ENCODE results near the gene ST6GALNAC2.
"Not testable (repeated sequence)": the region's sequence is repeated elsewhere in the genome, so short reads cannot be mapped to it uniquely, and the experiment has no call there.

Gene ST6GALNAC2

DNA sequence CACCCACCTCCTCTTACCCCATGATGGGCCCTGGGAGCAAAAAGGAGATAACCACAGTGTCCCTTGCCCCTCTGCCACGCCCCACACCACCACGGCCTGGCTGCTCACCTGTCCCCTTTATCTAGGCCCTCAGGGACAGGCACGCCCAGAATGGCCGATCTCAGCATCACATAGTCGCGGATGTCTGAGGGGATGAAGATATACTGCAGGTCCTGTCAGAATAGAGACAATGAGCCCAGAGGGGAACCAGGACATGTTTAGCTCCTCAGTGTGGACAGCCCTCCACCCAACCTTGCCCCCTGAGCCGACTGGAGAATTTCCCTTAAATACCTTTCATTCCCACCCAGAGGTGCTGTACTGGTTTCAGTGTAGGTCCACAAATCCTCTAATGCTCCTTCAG is 15.2 kb downstream of the ST6GALNAC2 start:
- no peak for DNase-seq (ENCODE audit: low read depth)

DNA sequence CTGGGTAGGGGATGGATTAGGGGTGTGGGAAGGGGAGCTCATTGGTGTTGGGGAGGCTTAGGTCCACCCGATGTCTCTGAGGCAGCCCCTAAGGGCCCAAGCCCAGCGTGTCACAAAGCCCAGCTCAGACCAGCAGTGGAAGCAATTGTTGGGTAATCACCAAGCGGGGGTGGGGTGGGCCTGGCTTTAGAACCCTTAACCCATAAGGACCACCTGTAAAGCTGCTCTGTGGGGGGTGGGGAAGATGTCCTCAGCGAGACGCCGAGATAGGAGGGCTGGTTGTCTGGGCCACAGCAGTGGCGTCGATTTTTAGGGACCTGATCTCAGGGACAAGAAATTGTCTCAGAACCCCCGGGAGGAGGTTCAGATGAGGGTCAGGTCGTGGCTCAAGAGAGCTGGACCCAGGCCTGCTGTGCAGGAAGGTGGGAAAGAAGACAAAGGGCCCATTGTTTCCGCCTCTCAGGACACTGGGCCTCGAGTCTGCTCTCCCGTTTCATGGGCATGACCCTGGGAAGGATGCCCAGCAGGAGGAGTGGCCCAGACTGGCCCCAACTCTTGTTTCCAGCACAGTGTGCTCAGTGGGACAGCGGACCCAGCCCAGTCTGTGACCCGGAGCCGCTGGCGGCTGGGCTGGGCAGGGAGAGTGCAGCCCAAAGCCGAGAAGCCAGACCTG is 15.9 kb downstream of the ST6GALNAC2 start:
- no peak for DNase-seq (ENCODE audit: low read depth)

- no peak for DNase-seq (ENCODE audit: low read depth)
Measured at GRCh38 chr17:76568811-76569221, 16.8 kb downstream of the ST6GALNAC2 start.

GRCh38 chr17:76567634-76568432 is 17.8 kb downstream of the ST6GALNAC2 start:
- no peak for DNase-seq (ENCODE audit: low read depth)

DNA sequence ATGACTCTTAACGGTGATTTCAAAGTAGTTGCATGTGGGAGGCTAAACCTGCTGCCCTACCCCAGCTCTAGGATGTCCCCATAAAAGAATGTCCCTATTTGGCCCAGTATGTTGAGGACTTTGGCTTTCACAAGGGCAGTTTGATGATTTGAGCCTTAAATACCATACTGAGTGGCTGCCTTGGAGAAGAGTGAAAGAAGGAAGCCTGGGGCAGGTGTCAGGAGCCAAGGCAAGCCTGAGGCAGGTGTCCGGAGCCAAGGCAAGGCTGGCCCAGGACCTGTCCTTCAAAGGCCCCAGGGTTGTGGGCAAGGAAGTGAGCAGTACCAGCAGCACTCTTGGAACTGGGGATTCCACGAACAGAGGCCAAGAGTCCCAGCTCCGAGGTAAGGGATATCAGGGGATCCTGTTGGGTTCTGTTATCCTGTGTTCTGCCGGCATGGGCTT is 18.6 kb downstream of the ST6GALNAC2 start:
- DNase-seq (ENCODE audit: low read depth) = no peak

DNA sequence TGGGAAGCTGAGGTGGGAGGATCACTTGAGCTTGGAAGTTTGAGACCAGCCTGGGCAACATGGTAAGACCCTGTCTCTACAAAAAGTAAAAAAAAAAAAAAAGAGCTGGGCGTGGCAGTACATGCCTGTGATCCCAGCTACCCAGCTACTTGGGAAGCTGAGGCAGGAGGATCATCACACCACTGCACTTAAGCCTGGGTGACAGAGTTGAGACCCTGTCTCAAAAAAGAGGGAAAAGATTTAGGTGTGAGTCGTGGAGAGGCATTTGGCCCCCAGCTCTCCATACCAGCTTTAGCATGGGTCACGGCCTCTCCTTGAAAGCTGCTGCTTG is 19.1 kb downstream of the ST6GALNAC2 start:
- DNase-seq (ENCODE audit: low read depth) = no peak

DNA sequence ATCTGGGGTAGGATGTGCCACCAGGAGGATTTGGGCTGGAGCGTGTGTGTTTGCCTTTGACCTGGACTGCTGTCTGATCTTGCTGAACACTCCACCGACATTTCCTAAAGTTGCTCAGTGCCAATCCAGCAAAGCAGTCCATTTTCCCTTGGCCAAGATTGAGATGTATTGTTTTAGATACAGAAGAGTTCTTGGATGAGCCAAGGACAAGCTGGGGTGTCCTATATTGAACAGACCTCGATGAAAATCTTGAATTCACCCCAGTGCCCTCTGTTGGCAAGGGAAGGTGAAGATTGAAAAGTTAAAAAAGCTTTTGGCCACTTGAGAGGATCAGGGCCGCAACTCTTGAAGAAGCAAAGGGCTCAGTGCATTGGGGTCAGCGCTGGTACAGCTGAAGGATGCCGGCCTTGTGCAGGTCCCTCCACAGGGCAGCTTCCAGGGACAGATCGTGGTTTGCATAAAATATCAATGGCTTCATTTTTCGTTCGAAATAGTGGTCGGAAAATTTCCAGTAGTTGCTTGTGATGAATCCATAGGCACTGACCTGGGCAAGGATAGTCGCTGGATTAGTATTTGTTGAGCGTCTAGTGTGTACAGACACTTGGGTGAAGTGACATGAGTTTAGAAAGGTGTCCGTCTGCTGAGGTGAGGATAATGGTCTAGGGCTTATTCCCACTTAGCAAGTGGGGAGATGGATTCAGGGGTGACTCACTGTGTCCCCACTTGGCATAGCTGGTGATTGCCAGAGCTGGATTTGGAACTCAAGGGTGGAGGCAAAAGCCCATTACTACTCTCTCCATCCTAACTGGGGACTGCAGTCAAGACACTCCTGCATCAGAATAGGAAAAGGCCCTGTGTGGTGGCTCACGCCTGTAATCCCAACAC is 19.7 kb downstream of the ST6GALNAC2 start:
- no peak for DNase-seq (ENCODE audit: low read depth)

DNA sequence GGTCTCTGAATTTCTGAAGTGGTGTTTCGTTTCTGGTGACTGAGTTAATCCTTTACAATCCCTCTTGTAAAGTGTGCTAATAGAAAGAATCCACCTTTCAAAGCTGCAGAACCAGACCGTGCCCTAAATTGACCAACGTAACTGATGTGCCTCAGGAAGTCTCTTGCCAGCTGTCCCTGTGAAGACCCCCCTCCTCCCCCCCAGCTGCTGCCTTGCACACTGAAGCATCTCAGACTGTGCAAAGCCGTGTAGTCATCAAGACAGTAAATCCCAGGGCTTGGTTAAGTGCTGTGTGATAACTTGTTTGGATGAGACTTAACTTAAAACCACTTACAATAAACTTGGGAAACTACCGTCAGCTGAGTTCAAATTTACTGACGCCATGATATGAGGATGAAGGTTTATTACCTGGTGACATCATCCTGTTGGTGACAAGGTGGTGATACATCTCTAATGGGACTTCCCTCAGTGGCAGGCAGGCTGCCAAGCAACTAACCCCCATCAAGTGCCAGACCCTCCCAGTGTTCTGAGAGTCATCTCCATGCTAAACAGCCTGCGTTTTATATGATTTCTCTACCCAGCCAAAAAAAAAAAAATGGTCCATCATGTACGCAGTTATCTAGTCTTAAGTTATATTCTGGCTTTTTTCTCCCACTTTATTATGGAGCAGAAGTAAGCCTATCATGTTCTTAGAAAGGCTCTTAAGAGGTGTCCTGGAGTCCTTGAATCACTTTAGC is 20.5 kb downstream of the ST6GALNAC2 start:
- not testable (repeated sequence) for DNase-seq (ENCODE audit: low read depth)

GRCh38 chr17:76563359-76563758 is 22.3 kb downstream of the ST6GALNAC2 start:
- DNase-seq (ENCODE audit: low read depth) = not testable (repeated sequence)

GRCh38 chr17:76562734-76563148 is 22.9 kb downstream of the ST6GALNAC2 start:
- DNase-seq (ENCODE audit: low read depth) = no peak

DNA sequence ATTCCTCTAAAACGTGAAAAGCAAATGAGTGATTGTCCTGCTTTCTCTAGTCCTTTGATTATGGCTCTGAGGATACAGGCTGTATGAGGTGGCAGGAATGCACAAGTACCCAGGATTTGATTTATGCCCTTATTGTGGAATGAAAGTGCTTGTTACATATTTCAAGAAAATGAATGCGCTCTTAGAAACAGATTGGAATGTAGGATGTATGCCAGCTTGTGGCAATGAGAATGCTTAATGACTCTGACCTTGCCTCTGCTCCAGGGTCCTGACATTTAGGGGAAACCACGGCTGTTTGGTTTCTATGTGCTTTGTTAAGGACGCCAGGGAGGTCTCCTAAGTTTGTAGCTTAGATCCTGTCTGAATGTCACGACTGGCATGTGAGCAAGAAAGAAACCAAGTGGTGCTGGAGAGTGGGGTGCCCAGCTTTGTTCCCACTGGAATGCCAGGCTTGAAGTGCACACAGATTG is 23.8 kb downstream of the ST6GALNAC2 start:
- no peak for DNase-seq (ENCODE audit: low read depth)

- DNase-seq (ENCODE audit: low read depth) = no peak
Measured at GRCh38 chr17:76561332-76561731, 24.3 kb downstream of the ST6GALNAC2 start.

- no peak for DNase-seq (ENCODE audit: low read depth)
Measured at GRCh38 chr17:76560877-76561221, 24.8 kb downstream of the ST6GALNAC2 start.

GRCh38 chr17:76560036-76560876 is 25.4 kb downstream of the ST6GALNAC2 start:
- DNase-seq (ENCODE audit: low read depth) = no peak

DNA sequence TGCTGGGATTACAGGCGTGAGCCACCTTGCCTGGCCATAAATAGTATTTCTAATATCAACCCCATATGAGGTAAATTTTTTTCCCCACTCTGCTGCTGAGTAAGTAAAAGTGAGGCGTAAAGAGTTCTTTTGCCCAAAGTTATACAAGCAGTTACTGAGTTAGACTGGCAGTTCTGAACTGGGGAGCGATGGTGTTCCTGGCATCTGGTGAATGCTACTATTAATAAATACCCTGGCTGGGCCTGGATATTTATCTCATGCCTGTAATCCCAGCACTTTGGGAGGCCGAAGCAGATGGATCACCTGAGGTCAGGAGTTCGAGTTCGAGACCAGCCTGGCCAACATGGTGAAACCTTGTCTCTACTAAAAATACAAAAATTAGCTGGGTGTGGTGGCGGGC is 26.2 kb downstream of the ST6GALNAC2 start:
- not testable (repeated sequence) for DNase-seq (ENCODE audit: low read depth)

- no peak for DNase-seq (ENCODE audit: low read depth)
Measured at GRCh38 chr17:76558198-76559095, 27.2 kb downstream of the ST6GALNAC2 start.

DNA sequence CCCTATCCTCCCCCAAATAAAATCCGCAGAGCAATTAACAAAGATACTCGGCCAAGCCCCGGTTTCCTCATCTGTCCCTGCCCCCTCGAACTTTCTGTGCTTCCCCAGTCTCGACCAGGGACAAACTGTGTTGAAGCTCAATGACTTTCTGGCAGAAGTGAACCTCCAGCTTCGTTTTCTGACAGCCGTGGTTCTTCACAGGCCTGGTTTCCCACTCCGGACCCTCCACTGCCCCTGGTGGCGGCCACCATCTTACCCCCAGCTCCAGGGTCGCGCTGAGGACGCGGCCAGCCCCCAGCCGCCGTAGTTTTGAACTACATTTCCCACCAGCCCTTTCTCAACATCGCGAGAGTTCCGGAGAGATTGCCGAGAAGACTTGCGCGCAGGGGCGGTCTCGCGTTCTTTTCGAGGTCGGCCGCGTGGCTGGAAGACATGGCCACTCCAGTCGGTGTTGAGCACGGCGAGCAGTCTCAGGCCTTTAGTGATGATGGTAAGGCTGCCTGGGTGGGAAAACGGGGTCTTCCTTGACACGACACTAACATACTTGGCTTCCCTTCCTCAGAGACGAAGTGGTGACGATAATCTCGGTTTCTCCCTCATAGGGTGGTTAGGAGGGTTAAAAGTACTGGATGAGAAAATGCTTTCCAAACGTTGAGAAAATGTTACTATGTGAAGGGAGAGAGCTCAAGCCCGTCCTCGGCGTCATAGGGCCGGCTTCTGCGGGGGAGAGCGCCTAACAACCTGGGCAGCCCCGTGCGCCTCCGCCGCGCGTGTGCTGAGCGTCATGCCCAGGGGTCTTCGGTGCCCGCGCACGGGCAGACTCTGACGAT is 28.1 kb downstream of the ST6GALNAC2 start:
- DNase-seq (ENCODE audit: low read depth) = peak; percentile 75

DNA sequence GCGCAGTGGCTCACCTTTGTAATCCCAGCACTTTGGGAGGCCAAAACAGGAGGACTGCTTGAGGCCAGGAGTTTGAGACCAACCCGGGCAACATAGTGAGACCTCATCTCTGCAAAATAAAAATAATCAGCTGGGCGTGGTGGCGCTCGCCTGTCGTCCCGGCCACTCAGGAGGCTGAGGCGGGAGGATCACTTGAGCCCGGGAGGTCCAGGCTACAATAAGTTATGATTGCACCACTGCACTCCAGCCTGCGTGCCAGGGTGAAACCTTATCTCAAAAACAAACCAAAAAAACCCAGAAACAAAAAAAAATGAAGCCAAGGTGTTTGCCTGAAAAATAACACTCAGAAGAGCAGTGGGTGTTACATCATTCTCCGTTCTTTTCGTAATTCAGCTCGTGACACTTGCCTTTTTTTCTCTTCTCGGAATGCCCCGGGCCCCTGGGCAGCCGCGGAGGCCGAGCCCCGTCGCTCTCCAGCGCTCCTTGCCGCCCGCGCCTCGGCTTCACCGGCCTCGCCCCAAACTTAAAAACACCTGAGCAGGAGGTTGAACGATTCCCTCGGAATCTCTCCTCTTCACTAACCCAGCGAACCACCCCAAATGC is 28.8 kb downstream of the ST6GALNAC2 start:
- no peak for DNase-seq (ENCODE audit: low read depth)

GRCh38 chr17:76554131-76554530 is 31.5 kb downstream of the ST6GALNAC2 start:
- DNase-seq (ENCODE audit: low read depth) = no peak
